Thyroid gland (tissue), 4 donors: Measurements from ENCODE around the gene ERI2. TPM values are rescaled to one million over a fixed set of nuclear protein-coding genes. Genes with fewer than 3 reads are reported as not detected.

ENCODE experiments used
- DNase-seq, 2 donors: peaks; one replicate each; pipeline ENCODE4 v3.0.0-alpha.2; 2019
- H3K27ac ChIP-seq, 3 donors: fragments of 200-600 bp; sonication (generic); 1 replicate in 2 of 3; 2 replicates in 1 of 3; pipeline ENCODE4 v1.5.1; 2016 to 2019; ENCODE audit warnings: mild to moderate bottlenecking in 1 of 3, moderate library complexity in 1 of 3
- H3K27me3 ChIP-seq: fragments of 200-600 bp; sonication (generic); one replicate; pipeline ENCODE4 v1.5.1; 2019
- H3K36me3 ChIP-seq, 2 donors: fragments of 200-600 bp; sonication (generic); one replicate each; pipeline ENCODE4 v1.5.1; 2016 to 2019
- H3K4me1 ChIP-seq, 2 donors: fragments of 200-600 bp; sonication (generic); one replicate each; pipeline ENCODE4 v1.5.1; 2017 to 2019
- H3K4me3 ChIP-seq, 3 donors: fragments of 200-600 bp; sonication (generic); replicated peaks in 1 of 3; 1 replicate in 2 of 3; 2 replicates in 1 of 3; pipeline ENCODE4 v1.5.1; 2016; ENCODE audit warnings: mild to moderate bottlenecking in 1 of 3
- H3K9me3 ChIP-seq: fragments of 200-600 bp; sonication (generic); one replicate; pipeline ENCODE4 v1.5.1; 2017
- POLR2A ChIP-seq, 2 donors: fragments of 450-650 bp; IDR thresholded peaks; one replicate each; pipeline ENCODE4 v1.6.1; 2017; ENCODE audit warnings: antibody characterized with exemption in 2 of 2, mild to moderate bottlenecking in 2 of 2, moderate library complexity in 1 of 2
- WGBS, 2 donors: methylation state at CpG; one replicate each; pipeline ENCODE4 v1.1.5; 2017; 5-methylcytosine and 5-hydroxymethylcytosine counted together
- intact Hi-C: fragments of 100-400 bp; cut with DNase I; formaldehyde crosslinking; loops from one replicate; pipeline ENCODE4 v1.15.1; 2023
- total RNA-seq, 4 donors: library from RNA; depleted of rRNA; stranded (reverse); fragments of >200 nt; gene quantifications; one replicate each; pipeline ENCODE4 v1.2.3, GENCODE V29; 2016
- TF ChIP-seq, protein P1 (sequence below), 6 experiments: fragments of 200-600 bp in 3 of 6; fragments of 450-650 bp in 3 of 6; sonication (generic) in 3 of 6; IDR thresholded peaks; one replicate each; pipeline ENCODE4 v1.5.1; 2016 to 2019; ENCODE audit warnings: antibody characterized with exemption in 6 of 6, mild to moderate bottlenecking in 2 of 6, inconsistent platforms in 1 of 6, moderate library complexity in 1 of 6

Gene ERI2
- total RNA-seq, 4 donors from 2014 or later, result 22.2 to 31.4 (median 25.3) TPM

DNA sequence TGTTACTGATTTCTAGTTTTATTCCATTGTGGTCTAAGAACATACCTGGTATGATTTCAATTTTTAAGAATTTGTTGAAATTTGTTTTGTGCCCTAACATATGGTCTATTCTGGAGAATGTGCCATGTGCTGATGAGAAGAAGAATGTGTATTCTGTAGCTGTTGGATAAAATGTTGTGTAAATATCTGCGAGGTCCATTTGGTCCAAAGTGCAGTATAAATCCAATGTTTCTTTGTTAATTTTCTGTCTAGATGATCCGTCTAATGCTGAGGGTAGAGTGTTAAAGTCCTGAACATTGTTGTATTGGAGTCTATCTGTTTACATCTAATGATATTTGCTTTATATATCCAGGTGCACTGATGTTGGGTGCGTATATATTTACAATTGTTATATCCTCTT, 32.6 kb downstream of the ERI2 start:
- H3K36me3 ChIP-seq, result no peaks in the 10 kb centered on the region
- TF ChIP-seq, protein P1, sequence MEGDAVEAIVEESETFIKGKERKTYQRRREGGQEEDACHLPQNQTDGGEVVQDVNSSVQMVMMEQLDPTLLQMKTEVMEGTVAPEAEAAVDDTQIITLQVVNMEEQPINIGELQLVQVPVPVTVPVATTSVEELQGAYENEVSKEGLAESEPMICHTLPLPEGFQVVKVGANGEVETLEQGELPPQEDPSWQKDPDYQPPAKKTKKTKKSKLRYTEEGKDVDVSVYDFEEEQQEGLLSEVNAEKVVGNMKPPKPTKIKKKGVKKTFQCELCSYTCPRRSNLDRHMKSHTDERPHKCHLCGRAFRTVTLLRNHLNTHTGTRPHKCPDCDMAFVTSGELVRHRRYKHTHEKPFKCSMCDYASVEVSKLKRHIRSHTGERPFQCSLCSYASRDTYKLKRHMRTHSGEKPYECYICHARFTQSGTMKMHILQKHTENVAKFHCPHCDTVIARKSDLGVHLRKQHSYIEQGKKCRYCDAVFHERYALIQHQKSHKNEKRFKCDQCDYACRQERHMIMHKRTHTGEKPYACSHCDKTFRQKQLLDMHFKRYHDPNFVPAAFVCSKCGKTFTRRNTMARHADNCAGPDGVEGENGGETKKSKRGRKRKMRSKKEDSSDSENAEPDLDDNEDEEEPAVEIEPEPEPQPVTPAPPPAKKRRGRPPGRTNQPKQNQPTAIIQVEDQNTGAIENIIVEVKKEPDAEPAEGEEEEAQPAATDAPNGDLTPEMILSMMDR (IDR thresholded peaks at IDR 0.05), result no peak
- no peak for TF ChIP-seq POLR2A (IDR thresholded peaks at IDR 0.05)
- no peak for DNase-seq
- intact Hi-C loops, result no loop called here
- H3K4me1 ChIP-seq, result no peaks in the 10 kb centered on the region
- no peaks in the 10 kb centered on the region for H3K9me3 ChIP-seq
- no peaks in the 10 kb centered on the region for H3K27me3 ChIP-seq
- H3K27ac ChIP-seq, result no peak overlapping the region
- no peak overlapping the region for H3K4me3 ChIP-seq
- 95 to 96% methylated on average over 3 of the region's 3 CpGs for WGBS, 2 donors

DNA sequence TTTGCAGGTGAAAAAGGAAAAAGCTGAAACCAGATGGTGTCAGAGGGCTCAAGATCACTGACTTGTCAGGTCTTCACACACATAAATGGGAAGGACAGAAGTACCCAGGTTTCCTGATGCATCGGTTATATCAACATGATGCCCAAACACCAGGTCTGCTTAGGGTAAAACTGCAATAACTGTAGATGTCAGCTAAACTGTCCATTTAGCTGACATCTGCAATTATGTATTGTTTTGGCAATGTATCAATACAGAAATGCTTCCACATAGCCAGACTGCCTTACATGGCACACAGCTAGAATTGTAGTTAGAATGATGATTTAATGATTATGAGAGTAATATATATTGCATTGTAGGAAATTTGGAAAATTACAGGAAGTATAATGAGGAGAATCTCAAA, 37.5 kb downstream of the ERI2 start:
- Histone ChIP-seq H3K36me3 (no peaks in the 10 kb centered on the region), H3K27ac (no peak overlapping the region), H3K27me3 (no peaks in the 10 kb centered on the region), H3K4me1 (no peaks in the 10 kb centered on the region), H3K4me3 (no peak overlapping the region), H3K9me3 (no peaks in the 10 kb centered on the region)
- no peak for DNase-seq
- intact Hi-C loops, result no loop called here
- TF ChIP-seq POLR2A (IDR thresholded peaks at IDR 0.05), result no peak
- TF ChIP-seq, protein P1 (IDR thresholded peaks at IDR 0.05), result no peak
- 52 to 56% methylated on average over 1 of the region's 1 CpG for WGBS, 2 donors

GRCh38 chr16:20768121-20768520, 38.2 kb downstream of the ERI2 start:
- intact Hi-C loops, result no loop called here
- TF ChIP-seq POLR2A (IDR thresholded peaks at IDR 0.05), result no peak
- TF ChIP-seq, protein P1 (IDR thresholded peaks at IDR 0.05), result no peak
- DNase-seq, result no peak
- Histone ChIP-seq H3K9me3 (no peaks in the 10 kb centered on the region), H3K4me1 (peaks cover 0 to 2% of the 10 kb centered on the region in 2 donors), H3K27me3 (no peaks in the 10 kb centered on the region), H3K4me3 (no peak overlapping the region), H3K36me3 (no peaks in the 10 kb centered on the region), H3K27ac (no peak overlapping the region)
- WGBS, 2 donors, result 95 to 100% methylated on average over 1 of the region's 1 CpG

DNA sequence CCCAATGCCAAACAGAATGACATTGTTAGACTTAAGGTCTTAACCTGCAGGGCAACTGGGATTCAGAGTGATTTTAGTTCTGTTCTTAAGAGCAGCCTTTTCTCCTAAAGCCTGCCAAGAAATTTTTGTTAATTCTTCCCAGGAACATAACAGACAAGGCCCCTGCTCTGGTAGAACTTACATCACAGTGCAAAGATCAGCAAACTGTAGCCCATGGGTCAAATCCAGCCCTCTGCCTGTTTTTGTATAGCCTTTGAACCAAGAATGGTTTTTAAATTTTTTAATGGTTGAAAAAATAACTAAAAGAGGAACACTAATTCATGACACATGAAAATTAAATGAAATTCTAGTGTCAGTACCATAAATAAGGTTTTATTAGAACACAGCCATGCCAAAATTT, 38.7 kb downstream of the ERI2 start:
- Histone ChIP-seq H3K4me1 (peaks cover 0 to 4% of the 10 kb centered on the region in 2 donors), H3K27me3 (no peaks in the 10 kb centered on the region), H3K9me3 (no peaks in the 10 kb centered on the region), H3K4me3 (no peak overlapping the region), H3K27ac (no peak overlapping the region), H3K36me3 (no peaks in the 10 kb centered on the region)
- intact Hi-C loops, result no loop called here
- TF ChIP-seq, protein P1 (IDR thresholded peaks at IDR 0.05), result no peak
- no peak for TF ChIP-seq POLR2A (IDR thresholded peaks at IDR 0.05)
- no peak for DNase-seq

DNA sequence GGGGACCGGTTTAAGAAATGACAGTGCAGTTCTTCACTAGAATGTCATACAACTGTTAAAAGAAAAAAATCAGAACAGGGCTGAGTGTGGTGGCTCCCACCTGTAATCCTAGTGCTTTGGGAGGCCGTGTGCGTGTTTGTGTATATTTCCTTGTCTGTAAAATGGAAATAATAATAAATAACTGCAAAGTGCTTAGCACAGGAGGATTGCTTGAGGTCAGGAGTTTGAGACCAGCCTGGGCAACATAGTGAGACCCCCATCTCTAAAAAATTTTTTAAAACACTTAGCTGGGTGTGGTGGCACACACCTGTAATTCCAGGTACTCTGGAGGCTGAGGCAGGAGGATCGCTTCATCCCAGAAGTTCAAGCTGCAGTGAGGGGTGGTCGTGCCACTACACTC, 40.0 kb downstream of the ERI2 start:
- H3K27me3 ChIP-seq, result no peaks in the 10 kb centered on the region
- no peak overlapping the region for H3K4me3 ChIP-seq
- no peak overlapping the region for H3K27ac ChIP-seq
- WGBS, 2 donors, result 97 to 98% methylated on average over 5 of the region's 5 CpGs
- no peaks in the 10 kb centered on the region for H3K9me3 ChIP-seq
- peaks cover 0 to 4% of the 10 kb centered on the region in 2 donors for H3K4me1 ChIP-seq
- H3K36me3 ChIP-seq, result no peaks in the 10 kb centered on the region
- no peak for DNase-seq
- no peak for TF ChIP-seq POLR2A (IDR thresholded peaks at IDR 0.05)
- TF ChIP-seq, protein P1 (IDR thresholded peaks at IDR 0.05), result no peak
- intact Hi-C loops, result no loop called here
